HG03460 (cell line): Measurements from ENCODE around the gene SSRP1.
A peak's percentile ranks its signal among the peaks of the same experiment; 100 is the strongest.
"Not testable (repeated sequence)": the region's sequence is repeated elsewhere in the genome, so short reads cannot be mapped to it uniquely, and the experiment has no call there.

Experiments used
- ATAC-seq: cut with Tn5 transposase; IDR thresholded peaks from one replicate; pipeline ENCODE4 v1.9.1; 2021; ENCODE audit not compliant: unreplicated experiment

SSRP1 gene

GRCh38 chr11:57303280-57303989, 32.3 kb downstream of the SSRP1 start:
- ATAC-seq = no peak

DNA sequence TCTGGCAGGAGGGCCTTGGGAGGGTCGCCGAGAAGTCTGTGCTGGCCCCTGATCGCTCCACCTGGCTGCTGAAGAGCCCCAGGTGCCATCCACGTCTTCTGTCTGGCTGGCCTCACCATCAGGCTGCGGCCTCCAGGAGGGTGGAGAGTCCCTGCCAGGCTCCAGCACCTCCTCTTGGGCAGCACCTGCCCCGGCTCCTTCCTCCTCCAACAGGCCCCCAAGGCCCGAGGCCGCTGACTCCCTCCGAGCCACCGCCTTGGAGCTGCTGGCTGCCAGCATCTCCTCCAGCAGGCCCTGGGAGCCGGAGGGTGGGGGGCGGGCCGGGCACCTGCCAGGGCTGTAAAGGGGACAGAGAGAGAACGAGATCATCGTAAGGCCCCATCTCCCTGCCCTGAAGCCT, 33.2 kb downstream of the SSRP1 start:
- no peak for ATAC-seq

- ATAC-seq = no peak
Observed at GRCh38 chr11:57301711-57302423, 33.8 kb downstream of the SSRP1 start.

- no peak for ATAC-seq
Observed at GRCh38 chr11:57300785-57301184, 34.9 kb downstream of the SSRP1 start.

- ATAC-seq = no peak
Observed at GRCh38 chr11:57299150-57299737, 36.4 kb downstream of the SSRP1 start.

DNA sequence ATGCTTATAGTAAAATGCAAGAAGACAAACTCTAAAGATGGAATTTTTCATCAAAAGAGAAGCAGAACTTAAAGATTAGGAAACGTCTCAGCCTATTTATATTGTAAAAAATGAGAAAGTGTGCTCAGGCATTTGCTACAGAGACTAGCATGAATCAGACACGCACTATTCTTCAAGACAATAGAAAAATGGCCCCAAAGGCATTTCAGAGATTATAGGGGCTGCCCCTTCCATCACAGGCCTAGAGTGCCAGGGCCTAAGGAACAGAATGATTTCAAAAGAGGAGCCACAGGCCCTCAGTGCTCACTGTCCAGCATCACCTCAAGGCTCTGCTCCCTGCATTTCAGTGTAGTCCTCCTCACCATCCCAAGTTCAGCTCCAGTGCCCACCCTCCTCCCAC, 38.5 kb downstream of the SSRP1 start:
- ATAC-seq = no peak

DNA sequence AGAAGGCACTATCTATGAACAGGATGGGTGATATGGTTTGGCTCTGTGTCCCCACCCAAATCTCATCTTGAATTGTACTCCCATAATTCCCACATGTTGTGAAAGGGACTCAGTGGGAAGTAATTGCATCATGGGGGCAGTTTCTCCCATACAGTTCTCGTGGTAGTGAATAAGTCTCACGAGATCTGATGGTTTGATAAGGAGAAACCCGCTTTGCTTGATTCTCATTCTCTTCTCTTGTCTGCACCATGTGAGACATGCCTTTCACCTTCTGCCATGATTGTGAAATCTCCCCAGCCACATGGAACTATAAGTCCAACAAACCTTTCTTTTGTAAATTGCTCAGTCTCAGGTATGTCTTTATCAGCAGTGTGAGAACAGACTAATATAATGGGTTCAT, 39.5 kb downstream of the SSRP1 start:
- not testable (repeated sequence) for ATAC-seq

- ATAC-seq = no peak
Observed at GRCh38 chr11:57294225-57295131, 41.2 kb downstream of the SSRP1 start.

DNA sequence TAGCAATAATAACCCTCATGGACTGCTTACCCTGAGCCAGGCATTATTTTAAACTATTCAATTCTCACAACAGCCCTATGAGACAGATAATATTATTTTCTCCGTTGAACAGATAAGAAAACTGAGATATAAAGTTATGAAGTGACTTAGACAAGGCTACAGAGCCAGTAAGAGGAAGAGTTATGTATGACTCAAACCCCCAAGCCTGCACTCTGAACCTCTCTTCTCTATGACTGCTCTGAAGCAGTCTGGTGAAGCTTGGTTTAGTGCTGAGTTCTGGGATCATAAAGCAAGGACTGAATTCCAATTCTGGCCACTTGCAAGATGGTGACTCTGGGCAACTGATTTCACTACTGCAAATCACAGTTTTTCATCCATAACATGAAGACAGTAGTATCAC, 45.4 kb downstream of the SSRP1 start:
- ATAC-seq = no peak

GRCh38 chr11:57288771-57289579, 46.7 kb downstream of the SSRP1 start:
- no peak for ATAC-seq

DNA sequence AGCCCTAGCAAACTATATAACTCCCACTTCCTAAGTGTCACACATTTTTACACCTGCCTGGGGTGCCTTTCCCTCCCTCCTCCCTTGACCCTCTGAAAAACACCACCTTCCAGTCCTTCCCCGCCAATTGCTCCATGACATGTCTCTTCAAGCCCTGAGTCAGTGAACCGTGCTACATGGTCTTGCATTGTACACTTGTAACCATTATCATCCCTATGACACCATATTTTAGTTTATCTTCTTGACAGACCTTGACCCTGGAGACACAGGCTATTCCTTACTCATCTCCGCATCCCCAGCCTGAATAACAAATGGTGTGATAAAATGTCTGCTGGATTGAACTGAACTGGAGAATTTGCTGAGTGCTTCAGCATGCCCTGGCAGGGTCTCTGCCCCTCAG, 47.8 kb downstream of the SSRP1 start:
- ATAC-seq = no peak

- no peak for ATAC-seq
Observed at GRCh38 chr11:57283231-57283990, 52.3 kb downstream of the SSRP1 start.

GRCh38 chr11:57281546-57281945, 54.1 kb downstream of the SSRP1 start:
- ATAC-seq = not testable (repeated sequence)

DNA sequence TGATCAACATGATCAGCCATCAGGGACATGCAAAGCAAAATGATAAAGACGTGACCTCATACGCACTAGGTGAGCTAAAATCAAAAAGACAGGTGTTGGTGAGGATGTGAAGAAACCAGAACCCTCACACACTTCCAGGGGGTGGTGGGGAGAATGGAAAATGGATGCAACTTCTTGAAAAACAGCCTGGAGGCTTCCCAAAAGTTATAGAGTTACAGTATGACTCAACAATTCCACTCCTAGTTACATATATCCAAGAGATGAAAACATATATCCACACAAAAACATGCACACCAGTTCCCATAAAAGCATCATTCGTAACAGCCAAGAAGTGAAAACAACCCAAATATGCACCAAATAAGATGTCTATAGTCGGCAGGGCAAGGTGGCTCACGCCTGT, 56.6 kb downstream of the SSRP1 start:
- ATAC-seq = no peak

- no peak for ATAC-seq
Observed at GRCh38 chr11:57278721-57279095, 57.0 kb downstream of the SSRP1 start.

- peak; percentile 85 for ATAC-seq
Observed at GRCh38 chr11:57277845-57278720, 57.6 kb downstream of the SSRP1 start.

- no peak for ATAC-seq
Observed at GRCh38 chr11:57276971-57277675, 58.6 kb downstream of the SSRP1 start.
